MM.1S (cell line): ENCODE measurements around the gene CLDND2.

Source experiments
- DNase-seq: peaks from one replicate; pipeline ENCODE4 v3.0.0-alpha.2; 2015
- H2AFZ ChIP-seq: fragments of 300-600 bp; sonication (generic); 2 replicates; pipeline ENCODE4 v1.6.0; 2016; ENCODE audit warnings: antibody characterized with exemption, low read length
- H3F3A ChIP-seq: fragments of 300-600 bp; sonication (generic); 2 replicates; pipeline ENCODE4 v1.6.1; 2016; ENCODE audit warnings: mild to moderate bottlenecking, antibody characterized with exemption, low read length, moderate library complexity, mixed read lengths; ENCODE audit not compliant: insufficient read depth
- H3K27ac ChIP-seq: fragments of 300-600 bp; sonication (generic); 2 replicates; pipeline ENCODE4 v1.5.1; 2016; ENCODE audit warnings: mild to moderate bottlenecking, low read length
- H3K27me3 ChIP-seq: fragments of 300-600 bp; sonication (generic); replicated peaks from 2 replicates; pipeline ENCODE4 v1.6.0; 2016; ENCODE audit warnings: low read length; ENCODE audit not compliant: insufficient read depth
- H3K36me3 ChIP-seq: fragments of 300-600 bp; sonication (generic); replicated peaks from 2 replicates; pipeline ENCODE4 v1.6.1; 2016; ENCODE audit warnings: mild to moderate bottlenecking, low read length, mixed read lengths; ENCODE audit not compliant: insufficient read depth
- H3K4me1 ChIP-seq: fragments of 300-600 bp; sonication (generic); 2 replicates; pipeline ENCODE4 v1.6.1; 2016; ENCODE audit warnings: low read length, mixed read lengths
- H3K4me2 ChIP-seq: fragments of 300-600 bp; sonication (generic); 2 replicates; pipeline ENCODE4 v1.6.0; 2016; ENCODE audit warnings: low read depth, low read length
- H3K4me3 ChIP-seq: fragments of 300-600 bp; sonication (generic); 2 replicates; pipeline ENCODE4 v1.5.1; 2016; ENCODE audit warnings: low read length, mixed read lengths
- H3K79me2 ChIP-seq: fragments of 300-600 bp; sonication (generic); 2 replicates; pipeline ENCODE4 v1.6.1; 2016; ENCODE audit warnings: mixed run types, low read length, mixed read lengths
- H3K9ac ChIP-seq: fragments of 300-600 bp; sonication (generic); 2 replicates; pipeline ENCODE4 v1.6.1; 2016; ENCODE audit warnings: low read length, mixed read lengths
- H3K9me2 ChIP-seq: fragments of 300-600 bp; sonication (generic); replicated peaks from 2 replicates; pipeline ENCODE4 v1.6.1; 2016; ENCODE audit warnings: mild to moderate bottlenecking, low read length, mixed read lengths; ENCODE audit not compliant: insufficient read depth
- H3K9me3 ChIP-seq: fragments of 300-600 bp; sonication (generic); replicated peaks from 2 replicates; pipeline ENCODE4 v1.6.1; 2016; ENCODE audit warnings: mild to moderate bottlenecking, low read length, mixed read lengths; ENCODE audit not compliant: insufficient read depth
- H4K20me1 ChIP-seq: fragments of 300-600 bp; sonication (generic); 2 replicates; pipeline ENCODE4 v1.6.1; 2016; ENCODE audit warnings: mild to moderate bottlenecking, low read length, moderate library complexity, mixed read lengths; ENCODE audit not compliant: insufficient read depth
- EZH2 ChIP-seq: fragments of 300-600 bp; sonication (generic); optimal IDR thresholded peaks from 2 replicates; pipeline ENCODE3; 2017; ENCODE audit warnings: low read depth, mild to moderate bottlenecking, antibody characterized with exemption, low read length, mixed read lengths
- EZH2phosphoT487 ChIP-seq: fragments of 300-600 bp; sonication (generic); IDR thresholded peaks from 2 replicates; pipeline ENCODE4 v1.6.1; 2018; ENCODE audit warnings: antibody characterized with exemption, low read length
- TF ChIP-seq, protein P1 (sequence below): fragments of 300-600 bp; sonication (generic); IDR thresholded peaks from 2 replicates; pipeline ENCODE4 v1.5.1; 2016; ENCODE audit warnings: antibody characterized with exemption, low read length, mixed read lengths

Gene CLDND2

GRCh38 chr19:51367255-51367564, 1.6 kb downstream of the CLDND2 start:
- Histone ChIP-seq H3K27ac (no peak overlapping the region), H3K36me3 (no peaks in the 10 kb centered on the region), H3K4me1 (no peaks in the 10 kb centered on the region), H3K9me2 (no peaks in the 10 kb centered on the region), H4K20me1 (no peaks in the 10 kb centered on the region), H3F3A (no peaks in the 10 kb centered on the region), H2AFZ (no peak overlapping the region), H3K9me3 (no peaks in the 10 kb centered on the region), H3K27me3 (no peaks in the 10 kb centered on the region), H3K79me2 (no peaks in the 10 kb centered on the region), H3K4me2 (no peak overlapping the region), H3K4me3 (no peak overlapping the region), H3K9ac (no peak overlapping the region)
- no peak for TF ChIP-seq EZH2
- no peak for TF ChIP-seq EZH2phosphoT487
- TF ChIP-seq, protein P1, sequence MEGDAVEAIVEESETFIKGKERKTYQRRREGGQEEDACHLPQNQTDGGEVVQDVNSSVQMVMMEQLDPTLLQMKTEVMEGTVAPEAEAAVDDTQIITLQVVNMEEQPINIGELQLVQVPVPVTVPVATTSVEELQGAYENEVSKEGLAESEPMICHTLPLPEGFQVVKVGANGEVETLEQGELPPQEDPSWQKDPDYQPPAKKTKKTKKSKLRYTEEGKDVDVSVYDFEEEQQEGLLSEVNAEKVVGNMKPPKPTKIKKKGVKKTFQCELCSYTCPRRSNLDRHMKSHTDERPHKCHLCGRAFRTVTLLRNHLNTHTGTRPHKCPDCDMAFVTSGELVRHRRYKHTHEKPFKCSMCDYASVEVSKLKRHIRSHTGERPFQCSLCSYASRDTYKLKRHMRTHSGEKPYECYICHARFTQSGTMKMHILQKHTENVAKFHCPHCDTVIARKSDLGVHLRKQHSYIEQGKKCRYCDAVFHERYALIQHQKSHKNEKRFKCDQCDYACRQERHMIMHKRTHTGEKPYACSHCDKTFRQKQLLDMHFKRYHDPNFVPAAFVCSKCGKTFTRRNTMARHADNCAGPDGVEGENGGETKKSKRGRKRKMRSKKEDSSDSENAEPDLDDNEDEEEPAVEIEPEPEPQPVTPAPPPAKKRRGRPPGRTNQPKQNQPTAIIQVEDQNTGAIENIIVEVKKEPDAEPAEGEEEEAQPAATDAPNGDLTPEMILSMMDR: no peak
- no peak for DNase-seq

DNA sequence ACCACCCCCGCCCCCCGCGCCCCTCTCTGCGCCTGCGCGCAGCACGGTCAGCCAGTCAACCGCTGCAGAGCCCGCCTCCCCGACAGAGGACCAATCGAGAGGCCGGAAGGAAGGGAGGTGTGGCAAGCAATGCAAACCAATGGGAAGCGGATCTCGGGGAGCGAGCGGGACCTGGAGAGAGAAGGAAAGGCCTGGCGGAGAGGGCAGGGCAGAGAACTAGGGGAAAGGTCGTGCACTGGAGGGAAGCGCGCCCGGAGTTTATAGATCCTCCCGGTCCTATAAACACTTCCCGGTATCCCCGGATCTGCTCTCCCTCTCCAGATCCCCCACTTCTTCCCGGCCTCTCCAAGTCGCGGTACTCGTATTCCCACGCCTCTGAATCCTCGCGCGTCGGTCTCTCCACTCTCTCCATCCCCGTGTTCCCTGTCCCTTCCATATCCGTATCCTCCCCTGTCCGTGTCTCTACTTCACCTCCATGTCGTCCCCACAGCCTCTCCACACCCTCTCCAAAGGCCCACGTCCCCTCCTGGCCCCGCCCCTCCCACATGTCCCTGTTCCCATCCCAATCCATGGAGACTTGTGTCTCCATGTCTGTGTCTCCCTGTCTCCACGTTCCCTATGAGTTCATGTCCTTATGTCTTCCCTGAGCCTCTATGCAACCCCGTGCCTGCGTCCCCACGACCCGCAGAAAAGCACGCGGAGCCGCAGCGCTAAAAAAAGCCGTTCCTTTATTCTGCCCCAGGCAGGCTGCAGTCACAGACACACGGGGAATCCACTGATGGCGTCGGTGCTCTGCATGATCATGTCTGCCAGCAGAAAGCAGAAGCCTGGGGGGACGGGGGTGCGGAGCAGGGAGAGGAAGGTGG, 2.2 kb downstream of the CLDND2 start:
- H3K4me1 ChIP-seq: no peaks in the 10 kb centered on the region
- no peaks in the 10 kb centered on the region for H3F3A ChIP-seq
- DNase-seq: no peak
- H3K4me3 ChIP-seq: no peak overlapping the region
- no peak overlapping the region for H3K27ac ChIP-seq
- H3K79me2 ChIP-seq: no peaks in the 10 kb centered on the region
- no peak overlapping the region for H3K4me2 ChIP-seq
- H3K36me3 ChIP-seq: no peaks in the 10 kb centered on the region
- H3K9me3 ChIP-seq: no peaks in the 10 kb centered on the region
- H3K9me2 ChIP-seq: no peaks in the 10 kb centered on the region
- TF ChIP-seq EZH2: no peak
- TF ChIP-seq, protein P1: no peak
- TF ChIP-seq EZH2phosphoT487: no peak
- no peak overlapping the region for H2AFZ ChIP-seq
- no peaks in the 10 kb centered on the region for H4K20me1 ChIP-seq
- H3K9ac ChIP-seq: no peak overlapping the region
- H3K27me3 ChIP-seq: no peaks in the 10 kb centered on the region

- no peak within 1 kb of the TSS for H3K27ac ChIP-seq
- DNase-seq: no peak
- no peak within 1 kb of the TSS for H2AFZ ChIP-seq
- TF ChIP-seq EZH2 (no peak), EZH2phosphoT487 (no peak)
- TF ChIP-seq, protein P1: no peak
- no peak within 1 kb of the TSS for H3K4me2 ChIP-seq
- no peaks in the 10 kb centered on the region for H3K9me2 ChIP-seq
- no peak within 1 kb of the TSS for H3K9ac ChIP-seq
- no peaks in the 10 kb centered on the region for H3K4me1 ChIP-seq
- H3K9me3 ChIP-seq: no peaks in the 10 kb centered on the region
- H3K36me3 ChIP-seq: no peaks in the 10 kb centered on the region
- no peaks in the 10 kb centered on the region for H3K27me3 ChIP-seq
- H3F3A ChIP-seq: no peaks in the 10 kb centered on the region
- no peak within 1 kb of the TSS for H3K4me3 ChIP-seq
- no peaks in the 10 kb centered on the region for H4K20me1 ChIP-seq
- no peaks in the 10 kb centered on the region for H3K79me2 ChIP-seq
Observed at GRCh38 chr19:51365965-51366388, 2.8 kb downstream of the CLDND2 start, which contains the start of gene ETFB. ETFB (minus strand) TSS chr19:51366388; CDS start chr19:51366326, 62 bp downstream.
